ENCODE measurements around the gene RER1.

DNA sequence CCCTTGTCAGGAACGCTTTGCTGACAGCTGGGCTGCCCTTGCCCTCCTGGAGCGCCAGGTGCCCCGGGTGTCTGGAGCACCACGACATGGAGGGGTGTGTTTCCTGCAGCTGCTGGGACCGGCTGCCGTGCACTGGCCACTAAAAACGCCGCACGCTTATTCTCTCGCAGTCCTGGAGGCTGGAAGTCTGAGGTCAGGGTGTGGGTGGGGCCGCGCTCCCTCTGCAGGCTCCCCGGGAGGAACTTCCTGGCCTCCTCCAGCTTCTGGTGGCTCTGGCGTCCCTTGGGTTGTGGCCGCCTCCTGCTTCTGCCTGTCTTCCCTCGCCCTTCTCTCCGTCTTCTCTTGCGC lies 56.4 kb downstream of the RER1 start:
- TF ChIP-seq, protein P1, sequence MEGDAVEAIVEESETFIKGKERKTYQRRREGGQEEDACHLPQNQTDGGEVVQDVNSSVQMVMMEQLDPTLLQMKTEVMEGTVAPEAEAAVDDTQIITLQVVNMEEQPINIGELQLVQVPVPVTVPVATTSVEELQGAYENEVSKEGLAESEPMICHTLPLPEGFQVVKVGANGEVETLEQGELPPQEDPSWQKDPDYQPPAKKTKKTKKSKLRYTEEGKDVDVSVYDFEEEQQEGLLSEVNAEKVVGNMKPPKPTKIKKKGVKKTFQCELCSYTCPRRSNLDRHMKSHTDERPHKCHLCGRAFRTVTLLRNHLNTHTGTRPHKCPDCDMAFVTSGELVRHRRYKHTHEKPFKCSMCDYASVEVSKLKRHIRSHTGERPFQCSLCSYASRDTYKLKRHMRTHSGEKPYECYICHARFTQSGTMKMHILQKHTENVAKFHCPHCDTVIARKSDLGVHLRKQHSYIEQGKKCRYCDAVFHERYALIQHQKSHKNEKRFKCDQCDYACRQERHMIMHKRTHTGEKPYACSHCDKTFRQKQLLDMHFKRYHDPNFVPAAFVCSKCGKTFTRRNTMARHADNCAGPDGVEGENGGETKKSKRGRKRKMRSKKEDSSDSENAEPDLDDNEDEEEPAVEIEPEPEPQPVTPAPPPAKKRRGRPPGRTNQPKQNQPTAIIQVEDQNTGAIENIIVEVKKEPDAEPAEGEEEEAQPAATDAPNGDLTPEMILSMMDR (conservative IDR thresholded peaks at IDR 0.05; ENCODE audit: low read length), result no peak
- no peak for TF ChIP-seq EZH2phosphoT487 (IDR thresholded peaks at IDR 0.05; ENCODE audit: borderline replicate concordance, low read depth, low read length)
